Stimulated activated effector memory CD8-positive, alpha-beta T cell treated with anti-CD3 and anti-CD28 coated beads, Interleukin-12 subunit alpha, Interleukin-12 subunit beta, amount 100 ng/mL, for 72 hours (primary cell): ENCODE measurements around the gene SHOC1.
"Not testable (repeated sequence)": the region's sequence is repeated elsewhere in the genome, so short reads cannot be mapped to it uniquely, and the experiment has no call there.

Experiments used
- ATAC-seq: fragments of 150-1000 bp; cut with Tn5 transposase; 2 replicates; pipeline ENCODE4 v1.10.0; 2021
- DNase-seq, 2 donors: peaks; one replicate each; pipeline ENCODE4 v3.0.0; 2021 to 2022; ENCODE audit warnings: low spot score in 2 of 2
- H3K27ac Mint-ChIP-seq: one replicate; pipeline ENCODE4 v1.8.0; 2022; ENCODE audit warnings: mild to moderate bottlenecking, mixed read lengths
- H3K36me3 Mint-ChIP-seq: one replicate; pipeline ENCODE4 v1.8.0; 2022; ENCODE audit warnings: mild to moderate bottlenecking, mixed read lengths
- H3K4me1 Mint-ChIP-seq: one replicate; pipeline ENCODE4 v1.8.0; 2022; ENCODE audit warnings: mixed read lengths
- H3K4me3 Mint-ChIP-seq: one replicate; pipeline ENCODE4 v1.8.0; 2022; ENCODE audit warnings: mild to moderate bottlenecking, mixed read lengths
- H3K9me3 Mint-ChIP-seq: one replicate; pipeline ENCODE4 v1.8.0; 2022; ENCODE audit warnings: mixed read lengths

The SHOC1 gene

DNA sequence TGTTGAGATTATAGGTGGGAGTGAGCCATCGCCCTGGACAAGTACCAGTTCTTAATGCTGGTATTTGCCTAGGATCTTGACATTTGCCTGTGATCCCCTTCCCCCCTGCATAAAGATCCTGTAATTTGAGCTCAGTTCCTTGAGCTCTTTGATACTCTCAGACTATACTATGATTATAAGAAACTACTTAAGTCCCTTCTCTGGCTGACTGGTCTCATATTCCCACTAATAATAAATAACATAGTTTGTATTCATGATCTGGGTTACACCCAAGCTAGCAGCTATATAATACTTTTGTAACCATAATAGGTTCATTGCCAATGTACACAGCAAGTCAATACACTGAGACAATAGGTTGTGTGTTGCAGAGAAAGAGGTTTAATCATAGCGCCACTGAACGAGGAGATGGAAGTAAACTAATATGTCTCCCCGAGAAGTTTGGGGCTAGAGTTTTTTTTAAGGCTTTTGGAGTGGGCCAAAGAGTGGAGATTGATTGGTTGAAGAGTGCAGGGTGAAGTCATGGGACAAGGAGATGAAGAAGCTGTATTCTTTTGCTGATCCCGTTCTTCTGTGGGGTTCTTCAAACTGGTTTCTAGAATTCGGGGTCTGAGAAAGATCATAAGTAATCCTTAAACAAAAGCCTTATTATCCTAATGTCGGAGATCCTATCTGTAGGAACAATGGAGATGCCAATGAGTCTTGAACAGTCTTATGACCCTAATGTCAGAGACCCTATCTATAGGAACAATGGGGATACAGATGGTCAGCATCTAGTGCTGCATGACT is 20.7 kb upstream of the SHOC1 start:
- no peak for DNase-seq
- no peaks in the 10 kb centered on the region for H3K4me1 Mint-ChIP-seq
- H3K27ac Mint-ChIP-seq = no peak overlapping the region

DNA sequence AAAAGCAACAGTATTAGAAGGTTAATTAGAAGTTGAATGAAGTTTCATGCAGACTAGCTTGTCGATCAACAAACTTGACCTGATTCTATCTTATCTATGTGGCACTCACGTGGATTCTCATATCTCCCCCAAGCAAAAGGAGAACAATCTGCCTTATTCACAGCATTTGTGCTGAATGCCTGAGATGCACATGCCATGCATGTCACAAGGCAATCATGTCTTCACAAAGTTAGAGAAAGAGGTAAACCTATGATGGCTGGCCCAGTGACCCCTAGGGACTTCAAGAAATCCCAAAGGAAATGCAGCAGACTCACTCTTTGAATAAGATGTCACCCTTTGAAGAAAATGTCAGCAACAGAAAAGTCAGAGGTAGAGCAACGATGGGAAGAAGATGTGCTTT is 17.6 kb upstream of the SHOC1 start:
- H3K9me3 Mint-ChIP-seq = no peaks in the 10 kb centered on the region
- no peak overlapping the region for H3K4me3 Mint-ChIP-seq
- no peaks in the 10 kb centered on the region for H3K36me3 Mint-ChIP-seq
- no peak for DNase-seq
- ATAC-seq = no peak
- H3K4me1 Mint-ChIP-seq = no peaks in the 10 kb centered on the region
- no peak overlapping the region for H3K27ac Mint-ChIP-seq

More for the DNA sequence above, 20.7 kb upstream of the SHOC1 start:
- ATAC-seq = no peak
- Mint-ChIP-seq H3K36me3 (no peaks in the 10 kb centered on the region), H3K9me3 (no peaks in the 10 kb centered on the region), H3K4me3 (no peak overlapping the region)

DNA sequence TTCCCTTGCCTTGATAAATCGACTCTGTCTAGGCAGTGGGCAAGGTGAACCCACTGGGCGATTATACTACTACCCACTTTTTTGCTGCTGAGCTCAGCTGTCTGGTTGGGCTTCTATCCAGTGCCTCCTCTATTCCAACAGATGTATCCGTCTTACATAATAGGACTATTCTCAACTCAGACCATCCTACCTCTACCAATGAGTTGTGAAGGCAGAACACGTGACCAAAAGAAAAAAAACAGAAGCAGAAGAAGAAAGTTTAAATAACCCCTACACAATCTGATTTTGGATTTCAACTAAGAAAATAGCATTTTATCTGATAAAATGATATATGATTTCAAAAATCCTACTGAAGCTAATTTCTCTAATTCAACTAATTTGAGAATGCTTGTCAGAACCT is 16.2 kb upstream of the SHOC1 start:
- H3K4me1 Mint-ChIP-seq = peaks cover 6% of the 10 kb centered on the region
- H3K36me3 Mint-ChIP-seq = no peaks in the 10 kb centered on the region
- DNase-seq = no peak
- H3K9me3 Mint-ChIP-seq = no peaks in the 10 kb centered on the region
- ATAC-seq = no peak
- H3K27ac Mint-ChIP-seq = no peak overlapping the region
- H3K4me3 Mint-ChIP-seq = no peak overlapping the region

DNA sequence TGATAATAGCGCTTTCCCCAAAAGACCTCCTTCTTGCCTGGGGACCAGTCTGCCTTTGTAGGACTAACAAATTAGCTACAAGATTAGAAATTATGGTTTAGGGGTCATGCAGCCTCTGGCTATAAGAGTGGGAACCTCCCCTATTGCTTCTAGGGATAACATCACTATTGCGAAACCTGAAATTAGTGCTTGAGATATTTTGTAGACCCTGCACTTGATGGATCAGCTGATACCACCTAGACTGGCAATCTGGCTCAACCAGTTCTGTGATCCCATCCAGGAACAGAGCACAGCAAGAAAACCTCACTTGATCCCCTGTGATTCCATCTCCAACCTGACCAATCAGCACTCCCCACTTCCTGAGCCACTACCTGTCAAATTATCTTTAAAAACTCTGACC is 15.7 kb upstream of the SHOC1 start:
- not testable (repeated sequence) for H3K4me3 Mint-ChIP-seq, H3K27ac Mint-ChIP-seq, H3K36me3 Mint-ChIP-seq, DNase-seq, ATAC-seq, H3K9me3 Mint-ChIP-seq
- H3K4me1 Mint-ChIP-seq = peaks cover 11% of the 10 kb centered on the region

DNA sequence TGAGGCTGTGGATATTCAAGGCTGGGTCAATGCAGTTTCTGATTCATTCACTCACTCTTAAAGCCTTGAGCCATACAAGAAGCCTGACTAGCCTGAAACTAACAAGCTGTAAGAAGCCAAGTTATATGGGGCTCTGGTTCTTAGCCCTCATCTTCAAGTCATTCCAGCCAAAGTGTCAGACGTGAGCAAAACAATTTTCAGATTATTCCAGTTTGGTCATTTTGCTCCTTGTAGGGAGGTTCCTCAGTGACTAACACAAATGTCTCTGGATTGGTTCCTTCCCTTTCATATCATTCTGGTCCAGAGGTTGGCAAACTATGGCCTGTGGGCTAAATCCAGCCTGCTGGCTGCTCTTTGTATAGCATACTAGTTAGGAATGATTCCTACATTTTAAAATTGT is 12.5 kb upstream of the SHOC1 start:
- no peaks in the 10 kb centered on the region for H3K36me3 Mint-ChIP-seq
- DNase-seq (no peak), ATAC-seq (peak; percentile 42)
- no peak overlapping the region for H3K4me3 Mint-ChIP-seq
- H3K27ac Mint-ChIP-seq = no peak overlapping the region
- peaks cover 25% of the 10 kb centered on the region for H3K4me1 Mint-ChIP-seq
- no peaks in the 10 kb centered on the region for H3K9me3 Mint-ChIP-seq

DNA sequence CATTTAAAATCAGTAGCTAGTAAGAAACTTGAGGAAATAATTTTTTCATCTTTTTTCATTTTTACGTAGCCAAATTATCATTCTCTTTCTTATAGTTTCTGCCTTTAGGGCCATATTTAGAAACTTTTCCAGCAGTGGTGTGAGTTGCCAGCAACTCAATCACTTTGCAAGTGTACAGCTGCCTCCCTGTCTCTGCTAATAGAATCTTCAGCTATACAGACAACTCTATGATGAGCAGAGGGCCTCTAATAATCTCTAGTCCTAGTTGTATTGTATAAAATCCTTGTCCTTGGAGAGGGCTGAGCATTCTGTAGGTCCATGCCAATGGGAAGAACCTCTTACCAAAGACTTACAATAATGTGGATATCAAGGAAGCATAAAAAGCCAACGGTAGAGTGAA is 11.5 kb upstream of the SHOC1 start:
- no peak for ATAC-seq
- Mint-ChIP-seq H3K4me3 (no peak overlapping the region), H3K27ac (no peak overlapping the region), H3K4me1 (peaks cover 25% of the 10 kb centered on the region), H3K36me3 (no peaks in the 10 kb centered on the region), H3K9me3 (no peaks in the 10 kb centered on the region)
- DNase-seq = no peak

DNA sequence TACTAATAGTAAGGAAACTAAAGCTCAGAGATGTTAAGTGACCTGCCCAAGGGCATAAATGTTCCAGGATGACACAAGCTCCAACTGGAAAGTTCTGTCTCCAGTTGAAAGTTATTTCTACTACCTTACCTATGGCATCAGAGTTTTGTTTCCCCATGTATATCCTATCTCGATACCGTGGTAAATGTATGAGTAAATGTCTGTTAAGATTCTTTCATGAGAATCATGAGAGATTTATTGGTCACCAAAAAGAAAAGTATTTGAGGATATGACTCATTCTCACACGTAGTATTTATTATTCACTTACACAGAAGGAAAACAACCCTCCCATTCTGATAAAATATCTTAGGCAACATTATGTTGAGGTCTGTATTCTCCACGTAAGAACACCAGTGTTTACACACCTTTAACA is 11.1 kb upstream of the SHOC1 start:
- H3K4me3 Mint-ChIP-seq = no peak overlapping the region
- no peak overlapping the region for H3K27ac Mint-ChIP-seq
- peaks cover 25% of the 10 kb centered on the region for H3K4me1 Mint-ChIP-seq
- H3K9me3 Mint-ChIP-seq = no peaks in the 10 kb centered on the region
- peak; percentile 82 for ATAC-seq
- DNase-seq = no peak
- no peaks in the 10 kb centered on the region for H3K36me3 Mint-ChIP-seq

DNA sequence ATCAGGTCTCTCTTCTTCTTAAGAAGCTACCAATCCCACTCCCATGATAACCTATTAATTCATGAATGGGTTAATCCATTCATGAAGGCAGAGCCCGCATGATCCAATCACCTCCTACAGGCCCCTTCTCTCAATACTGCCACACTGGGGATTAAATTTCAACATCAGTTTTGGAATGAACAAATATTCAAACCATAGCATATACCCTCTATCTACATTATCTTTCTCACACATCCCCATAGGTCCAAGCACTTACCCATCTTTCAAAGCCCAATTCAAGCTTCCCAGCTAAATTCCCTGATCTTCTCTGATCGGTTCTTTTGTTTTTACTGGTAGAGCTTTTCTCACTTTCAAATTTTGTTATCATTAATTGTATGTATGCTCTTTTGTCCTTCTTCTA is 10.5 kb upstream of the SHOC1 start:
- no peaks in the 10 kb centered on the region for H3K36me3 Mint-ChIP-seq
- no peak for ATAC-seq
- DNase-seq = no peak
- no peak overlapping the region for H3K4me3 Mint-ChIP-seq
- peaks cover 25% of the 10 kb centered on the region for H3K4me1 Mint-ChIP-seq
- H3K27ac Mint-ChIP-seq = no peak overlapping the region
- H3K9me3 Mint-ChIP-seq = no peaks in the 10 kb centered on the region

DNA sequence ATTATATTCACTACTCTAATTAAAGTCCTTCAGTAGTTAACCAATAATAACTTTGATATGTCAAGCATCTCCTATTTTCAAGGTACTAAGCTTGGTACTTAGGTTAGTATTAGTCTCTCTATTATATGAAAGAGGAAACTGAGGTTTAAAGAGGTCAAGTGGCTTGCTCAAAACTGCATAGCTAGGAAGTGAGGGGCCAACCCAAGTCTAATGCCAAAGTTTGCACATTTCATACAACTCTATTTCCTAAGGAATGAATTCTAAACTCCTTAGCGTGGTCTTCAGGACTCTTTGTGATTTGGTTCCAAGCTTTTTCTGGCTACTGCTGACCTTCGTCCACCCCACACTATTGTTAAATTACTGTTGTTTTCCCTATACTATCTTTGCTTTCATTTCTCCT is 9.9 kb upstream of the SHOC1 start:
- no peak for ATAC-seq
- H3K4me1 Mint-ChIP-seq = peaks cover 25% of the 10 kb centered on the region
- H3K4me3 Mint-ChIP-seq = no peak overlapping the region
- no peaks in the 10 kb centered on the region for H3K9me3 Mint-ChIP-seq
- no peak overlapping the region for H3K27ac Mint-ChIP-seq
- DNase-seq = no peak
- H3K36me3 Mint-ChIP-seq = no peaks in the 10 kb centered on the region

DNA sequence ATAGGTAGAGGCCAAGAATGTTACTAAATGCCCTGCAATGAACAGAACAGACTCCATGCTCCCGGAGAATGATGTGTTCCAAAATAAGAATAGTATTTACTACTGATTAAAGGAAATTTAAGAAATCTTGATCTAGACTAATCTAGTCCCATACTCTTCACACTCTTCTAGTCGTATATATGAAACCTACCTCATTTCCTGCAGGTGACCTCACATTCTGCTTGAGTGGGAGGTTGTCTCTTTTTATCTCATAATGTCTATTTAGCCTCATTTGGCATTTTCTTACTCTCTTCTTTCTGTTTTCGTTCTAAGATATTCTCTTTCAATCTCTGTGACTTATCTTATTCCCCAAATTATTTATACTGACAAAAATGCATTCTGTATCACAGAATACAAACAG is 9.2 kb upstream of the SHOC1 start:
- Mint-ChIP-seq H3K4me1 (peaks cover 25% of the 10 kb centered on the region), H3K36me3 (no peaks in the 10 kb centered on the region), H3K4me3 (no peak overlapping the region), H3K27ac (no peak overlapping the region), H3K9me3 (no peaks in the 10 kb centered on the region)
- peak; percentile 89 for ATAC-seq
- DNase-seq = no peak

DNA sequence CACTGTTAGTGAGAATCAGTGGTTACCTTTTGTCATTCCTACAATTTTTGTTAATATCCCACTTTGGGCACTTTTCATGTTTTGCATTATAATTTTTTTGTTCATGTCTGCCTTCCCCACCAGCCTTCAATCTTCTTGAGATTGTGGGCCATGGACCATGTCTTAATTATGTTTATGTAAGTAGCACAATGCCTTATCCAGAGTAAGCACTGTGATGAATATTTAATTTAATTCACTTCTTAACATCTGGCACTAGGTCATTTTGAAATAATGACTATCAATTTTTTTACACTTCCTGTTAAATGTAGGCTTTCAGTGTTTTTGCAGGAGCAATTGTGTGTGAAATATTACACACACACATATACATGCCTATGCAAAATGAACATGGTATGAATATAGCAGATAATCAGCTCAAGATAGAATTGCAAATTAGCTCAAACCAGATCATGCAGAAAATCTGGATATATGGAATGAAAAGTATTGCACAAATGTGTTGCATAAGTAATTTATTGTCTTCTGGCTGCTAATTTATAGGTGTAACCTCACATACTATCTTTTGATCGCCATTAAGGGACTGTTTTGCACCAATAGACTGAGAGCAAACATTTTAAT is 5.3 kb upstream of the SHOC1 start:
- ATAC-seq = no peak
- Mint-ChIP-seq H3K27ac (no peak overlapping the region), H3K4me3 (no peak overlapping the region), H3K36me3 (no peaks in the 10 kb centered on the region), H3K9me3 (no peaks in the 10 kb centered on the region), H3K4me1 (peaks cover 11% of the 10 kb centered on the region)
- no peak for DNase-seq

DNA sequence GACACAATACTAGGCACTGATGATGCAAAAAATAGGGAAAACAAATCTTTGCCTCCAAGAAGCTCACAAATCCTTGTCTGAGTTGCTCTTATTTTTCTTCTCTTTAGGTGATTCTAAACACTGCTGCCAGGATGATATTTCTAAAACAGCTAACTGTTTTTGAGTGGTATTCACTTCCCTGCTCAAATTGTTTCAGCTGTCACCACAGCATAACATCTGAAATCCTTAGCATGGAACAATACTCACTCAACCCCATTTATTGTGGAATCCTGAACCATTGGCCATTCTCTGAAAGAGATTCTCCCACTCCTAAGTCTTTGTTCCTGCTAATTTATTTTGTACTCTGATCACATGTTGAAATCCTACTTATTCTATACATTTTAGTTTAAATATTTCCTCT is 4.8 kb upstream of the SHOC1 start:
- Mint-ChIP-seq H3K4me1 (peaks cover 8% of the 10 kb centered on the region), H3K36me3 (no peaks in the 10 kb centered on the region), H3K4me3 (no peak overlapping the region), H3K9me3 (no peaks in the 10 kb centered on the region), H3K27ac (no peak overlapping the region)
- ATAC-seq (no peak), DNase-seq (no peak)

DNA sequence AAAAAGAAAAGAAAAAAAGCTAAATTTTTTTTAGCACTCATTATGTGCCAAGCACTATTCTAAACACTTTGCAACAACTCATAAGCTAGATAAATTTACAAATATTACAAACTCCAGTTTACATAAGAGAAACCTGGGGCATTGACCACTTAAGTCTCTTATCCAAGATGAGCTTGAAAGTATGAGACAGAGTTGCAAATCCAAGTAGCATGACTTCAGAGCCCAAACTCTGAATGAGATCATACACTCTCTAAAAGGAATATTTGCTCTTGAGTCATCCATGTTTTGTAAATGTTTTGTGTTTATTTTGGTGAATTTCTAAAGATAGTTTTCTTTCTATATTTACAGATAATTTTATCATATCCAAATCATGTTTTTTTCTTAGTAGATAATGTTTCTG is 4.0 kb upstream of the SHOC1 start:
- no peak for DNase-seq
- H3K27ac Mint-ChIP-seq = no peak overlapping the region
- no peaks in the 10 kb centered on the region for H3K9me3 Mint-ChIP-seq

DNA sequence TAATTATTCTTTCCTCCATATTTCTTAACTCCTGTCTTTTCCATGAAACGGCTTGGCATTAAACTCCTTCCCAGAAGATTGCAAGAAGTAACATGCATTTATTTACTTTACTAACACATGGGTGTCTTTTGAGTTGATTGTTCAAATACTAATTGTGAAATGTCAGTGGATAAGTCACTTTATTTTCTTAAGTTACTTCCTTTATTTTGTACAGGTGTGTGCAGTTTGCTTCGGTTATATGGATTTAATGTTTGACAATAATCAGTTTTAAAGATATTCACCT is 761 bp upstream of the SHOC1 start:
- no peaks in the 10 kb centered on the region for H3K36me3 Mint-ChIP-seq
- no peak overlapping the region for H3K27ac Mint-ChIP-seq
- H3K4me3 Mint-ChIP-seq = no peak overlapping the region
- H3K9me3 Mint-ChIP-seq = no peaks in the 10 kb centered on the region
- no peaks in the 10 kb centered on the region for H3K4me1 Mint-ChIP-seq
- no peak for DNase-seq
- no peak for ATAC-seq

More for the DNA sequence above, 4.0 kb upstream of the SHOC1 start:
- H3K36me3 Mint-ChIP-seq = no peaks in the 10 kb centered on the region
- H3K4me3 Mint-ChIP-seq = no peak overlapping the region
- H3K4me1 Mint-ChIP-seq = peaks cover under 1% of the 10 kb centered on the region
- ATAC-seq = no peak

DNA sequence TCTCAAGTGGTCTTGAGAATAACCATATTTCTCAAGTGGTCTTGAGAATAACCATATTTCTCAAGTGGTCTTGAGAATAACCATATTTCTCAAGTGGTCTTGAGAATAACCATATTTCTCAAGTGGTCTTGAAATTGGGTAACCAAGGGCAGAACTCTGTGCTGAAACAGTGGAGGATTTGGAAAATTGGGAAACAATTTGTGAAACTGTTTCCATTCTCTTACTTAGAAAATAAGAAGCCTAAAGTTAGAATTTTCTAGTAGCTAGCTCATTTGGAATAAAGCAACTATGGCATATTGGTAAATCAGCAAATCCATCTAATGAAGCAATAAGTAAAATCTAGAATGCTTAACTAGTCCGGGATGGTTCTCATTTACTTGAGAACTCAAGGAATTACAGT is 2.9 kb downstream of the SHOC1 start:
- H3K9me3 Mint-ChIP-seq, H3K4me1 Mint-ChIP-seq, H3K27ac Mint-ChIP-seq, ATAC-seq, H3K4me3 Mint-ChIP-seq, DNase-seq, H3K36me3 Mint-ChIP-seq: not testable (repeated sequence)

DNA sequence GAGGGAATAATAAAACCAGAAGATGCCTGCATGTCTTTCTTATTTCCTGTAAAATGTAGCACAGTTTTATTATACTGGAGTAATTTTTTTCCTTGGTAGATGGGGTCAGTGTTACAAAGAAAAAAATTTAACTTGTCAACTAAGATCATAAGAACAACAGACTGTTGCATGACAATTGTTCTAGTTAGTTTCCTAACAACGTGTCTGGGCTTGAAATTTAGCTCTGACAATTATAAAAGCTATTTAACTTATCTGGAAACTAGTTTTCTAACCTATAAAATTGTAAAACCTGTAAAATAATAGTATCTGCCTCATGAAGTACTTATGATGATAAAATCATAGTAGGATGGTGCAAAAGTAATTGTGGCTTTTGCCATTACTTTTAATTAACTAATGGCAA is 4.9 kb downstream of the SHOC1 start:
- DNase-seq = no peak

More for the DNA sequence above, 4.9 kb downstream of the SHOC1 start:
- H3K9me3 Mint-ChIP-seq = no peaks in the 10 kb centered on the region
- H3K4me3 Mint-ChIP-seq = no peak overlapping the region
- ATAC-seq = no peak
- no peak overlapping the region for H3K27ac Mint-ChIP-seq
- no peaks in the 10 kb centered on the region for H3K4me1 Mint-ChIP-seq
- no peaks in the 10 kb centered on the region for H3K36me3 Mint-ChIP-seq
